Endothelial cell of umbilical vein (primary cell): ENCODE results near the gene TVP23A. TPM values are rescaled to one million over a fixed set of nuclear protein-coding genes. Genes with fewer than 3 reads are reported as not detected.
"Not testable (repeated sequence)": the region's sequence is repeated elsewhere in the genome, so short reads cannot be mapped to it uniquely, and the experiment has no call there.

Experiments
- BruUV-seq: library from RNA; stranded (reverse); fragments of 400-500 nt; replicated peaks from 2 replicates; lab custom pipeline; 2021; lab: Mats Ljungman, UMichigan
- CTCF ChIA-PET: fragments of 300-600, 350-600 bp; sonication (Branson Sonifier 250); formaldehyde crosslinking; loops from one replicate; lab custom pipeline; 2021; ENCODE audit warnings: antibody characterized with exemption, inconsistent platforms; lab: Charles Lee
- POLR2A ChIA-PET: fragments of 300-600, 350-600 bp; sonication (Branson Sonifier 250); formaldehyde crosslinking; loops from one replicate; lab custom pipeline; 2021; ENCODE audit warnings: antibody characterized with exemption, inconsistent platforms; lab: Charles Lee
- DNase-seq: peaks from one replicate; pipeline ENCODE4 v3.0.0-alpha.2; 2011; ENCODE audit warnings: low read depth, low spot score
- FAIRE-seq: peaks from 2 replicates; lab custom pipeline; 2011; peaks lifted over from hg19 to GRCh38; lab: Jason Lieb, UNC
- H2AFZ ChIP-seq: 2 replicates; pipeline ENCODE4 v1.6.0; 2012; ENCODE audit warnings: low read depth, low read length, control low read depth, inconsistent platforms
- H3K27ac ChIP-seq: 2 replicates; pipeline ENCODE4 v1.5.1; 2011; ENCODE audit warnings: low read depth, mild to moderate bottlenecking, control low read depth, low read length, moderate library complexity; ENCODE audit not compliant: insufficient read depth
- H3K27me3 ChIP-seq, 2 experiments: 2 replicates each; pipeline versions ENCODE4 v1.6.0 to v1.6.1; 2011; ENCODE audit warnings: low read length in 2 of 2, mixed read lengths in 1 of 2; ENCODE audit not compliant: control insufficient read depth in 2 of 2, insufficient read depth in 2 of 2
- H3K36me3 ChIP-seq, 2 experiments: 2 replicates in 1 of 2; 3 replicates in 1 of 2; pipeline ENCODE4 v1.5.1; 2011; ENCODE audit warnings: low read length in 2 of 2, mild to moderate bottlenecking in 1 of 2, moderate library complexity in 1 of 2; ENCODE audit not compliant: control insufficient read depth in 2 of 2, insufficient read depth in 2 of 2; ENCODE audit errors: extremely low read depth in 1 of 2
- H3K4me1 ChIP-seq: 3 replicates; pipeline ENCODE4 v1.5.1; 2011; ENCODE audit warnings: mild to moderate bottlenecking, low read length; ENCODE audit not compliant: control insufficient read depth, insufficient read depth; ENCODE audit errors: extremely low read depth
- H3K4me2 ChIP-seq: 2 replicates; pipeline ENCODE4 v1.6.1; 2011; ENCODE audit warnings: low read length, control low read depth, mixed read lengths; ENCODE audit not compliant: insufficient read depth
- H3K4me3 ChIP-seq, 3 experiments: fragments of 200-600 bp in 1 of 3; sonication (generic), shearing (Covaris generic) in 1 of 3; replicated peaks in 1 of 3; 2 replicates each; pipeline ENCODE4 v1.5.1; 2011 to 2016; ENCODE audit warnings: control low read depth in 3 of 3, low read length in 3 of 3, mild to moderate bottlenecking in 2 of 3, inconsistent platforms in 1 of 3, low read depth in 1 of 3, moderate library complexity in 1 of 3; ENCODE audit not compliant: insufficient read depth in 1 of 3
- H3K79me2 ChIP-seq: 2 replicates; pipeline ENCODE4 v1.6.0; 2012; ENCODE audit warnings: low read length, inconsistent platforms; ENCODE audit not compliant: control insufficient read depth, insufficient read depth
- H3K9ac ChIP-seq: replicated peaks from 2 replicates; pipeline ENCODE3; 2011; ENCODE audit warnings: low read length, control low read depth; ENCODE audit not compliant: insufficient read depth; ENCODE audit errors: extremely low read depth
- H3K9me1 ChIP-seq: replicated peaks from 3 replicates; pipeline ENCODE4 v1.6.0; 2011; ENCODE audit warnings: mild to moderate bottlenecking, low read length; ENCODE audit not compliant: control insufficient read depth, insufficient read depth; ENCODE audit errors: extremely low read depth
- H3K9me3 ChIP-seq: replicated peaks from 2 replicates; pipeline ENCODE4 v1.5.1; 2012; ENCODE audit warnings: low read length, inconsistent platforms; ENCODE audit not compliant: control insufficient read depth, insufficient read depth
- H4K20me1 ChIP-seq: replicated peaks from 2 replicates; pipeline ENCODE3; 2011; ENCODE audit warnings: mild to moderate bottlenecking, low read length; ENCODE audit not compliant: control insufficient read depth, insufficient read depth; ENCODE audit errors: extremely low read depth
- CTCF ChIP-seq, 2 donors: IDR thresholded peaks; 1 replicate in 1 of 2; 2 replicates in 1 of 2; pipeline ENCODE4 v1.5.1; 2011; ENCODE audit warnings: low read length in 2 of 2, mild to moderate bottlenecking in 2 of 2, moderate library complexity in 2 of 2, control low read depth in 1 of 2, inconsistent platforms in 1 of 2, low read depth in 1 of 2; ENCODE audit not compliant: insufficient read depth in 1 of 2; ENCODE audit errors: extremely low read depth in 1 of 2
- EZH2 ChIP-seq: IDR thresholded peaks from 2 replicates; pipeline ENCODE4 v1.6.1; 2012; ENCODE audit warnings: borderline replicate concordance, low read depth, mild to moderate bottlenecking, moderate library complexity, low read length, inconsistent platforms; ENCODE audit not compliant: severe bottlenecking
- FOS ChIP-seq: IDR thresholded peaks from 2 replicates; pipeline ENCODE4 v1.6.1; 2011; ENCODE audit warnings: mild to moderate bottlenecking, low read length, moderate library complexity, borderline replicate concordance; ENCODE audit not compliant: insufficient read depth
- GATA2 ChIP-seq: IDR thresholded peaks from 2 replicates; pipeline ENCODE4 v1.7.0; 2011; ENCODE audit warnings: low read depth, mild to moderate bottlenecking, moderate library complexity, mixed read lengths, low read length; ENCODE audit not compliant: insufficient read length, insufficient read depth
- JUN ChIP-seq: IDR thresholded peaks from 2 replicates; pipeline ENCODE4 v1.6.1; 2011; ENCODE audit warnings: borderline replicate concordance, low read depth; ENCODE audit not compliant: insufficient read length, insufficient read depth
- MAX ChIP-seq: IDR thresholded peaks from 2 replicates; pipeline ENCODE4 v1.6.1; 2011; ENCODE audit not compliant: insufficient read depth, insufficient read length
- MYC ChIP-seq: IDR thresholded peaks from one replicate; pipeline ENCODE4 v1.6.1; 2011; ENCODE audit warnings: mild to moderate bottlenecking, low read depth, low read length
- POLR2A ChIP-seq: IDR thresholded peaks from 2 replicates; pipeline ENCODE4 v1.6.1; 2012; ENCODE audit warnings: low read depth, mild to moderate bottlenecking, control low read depth, low read length
- POLR2AphosphoS5 ChIP-seq: IDR thresholded peaks from 2 replicates; pipeline ENCODE4 v1.6.1; 2012; ENCODE audit warnings: low read depth, mild to moderate bottlenecking, control low read depth, low read length, moderate library complexity; ENCODE audit not compliant: insufficient read depth
- dilution Hi-C: fragments of 300-500 bp; cut with MboI; formaldehyde crosslinking; loops from one replicate; pipeline ENCODE4 v1.15.0; 2019; ENCODE audit warnings: low sequenced_read_pairs; ENCODE audit not compliant: extremely low pct_ligation_motif_present
- intact Hi-C: fragments of 100-400 bp; cut with micrococcal nuclease; formaldehyde crosslinking; loops from one replicate; pipeline ENCODE4 v1.10.0; 2022
- polyA plus RNA-seq, 4 experiments: library from polyadenylated mRNA; depleted of rRNA in 3 of 4; stranded (reverse) in 3 of 4; unstranded in 1 of 4; fragments of >200 nt; gene quantifications; 2 replicates each; pipeline versions ENCODE4 v1.2.1 to v1.2.3, GENCODE V29; 2011 to 2012; ENCODE audit warnings: missing spikeins in 1 of 4
- total RNA-seq: library from RNA; stranded (reverse); gene quantifications from 2 replicates; pipeline ENCODE4 v1.2.3, GENCODE V29; 2021

TVP23A gene
- total and polyA plus RNA-seq, 2 donors (not counting 3 experiments of a cell fraction or from before 2014, with no cell fraction given), result not detected

GRCh38 chr16:10829390-10830098 lies 10.9 kb upstream of the TVP23A start:
- H4K20me1 ChIP-seq, H2AFZ ChIP-seq, H3K9me1 ChIP-seq, H3K9ac ChIP-seq, H3K79me2 ChIP-seq, H3K9me3 ChIP-seq, BruUV-seq, H3K27ac ChIP-seq, dilution Hi-C loops, DNase-seq, H3K36me3 ChIP-seq, FAIRE-seq, H3K27me3 ChIP-seq, H3K4me3 ChIP-seq, CTCF ChIA-PET: not testable (repeated sequence)
- Histone ChIP-seq H3K4me2 (peak overlapping the region; percentile 10), H3K4me1 (peaks cover 12% of the 10 kb centered on the region)
- POLR2A ChIA-PET, result interaction anchor here (0.9 kb wide), 1 partner anchor 85 kb away, joined by 3 read pairs; no protein-coding TSS in a partner anchor
- intact Hi-C loops, result loop anchor here (5.0 kb wide), 3 partner anchors 87 to 442 kb away; partner anchors contain the start of genes ATF7IP2 and NUBP1

- H3K27ac ChIP-seq, result no peak overlapping the region
- intact Hi-C loops (loop anchor here (5.0 kb wide), 3 partner anchors 87 to 442 kb away; partner anchors contain the start of genes ATF7IP2 and NUBP1), dilution Hi-C loops (no loop called here)
- H3K36me3 ChIP-seq, result no peaks in the 10 kb centered on the region
- H2AFZ ChIP-seq, result peak overlapping the region; percentile 7
- no peaks in the 10 kb centered on the region for H4K20me1 ChIP-seq
- H3K79me2 ChIP-seq, result no peaks in the 10 kb centered on the region
- no peaks in the 10 kb centered on the region for H3K9me1 ChIP-seq
- peak overlapping the region; percentile 10 for H3K4me2 ChIP-seq
- H3K9me3 ChIP-seq, result no peaks in the 10 kb centered on the region
- ChIA-PET POLR2A (interaction anchor here (0.9 kb wide), 1 partner anchor 85 kb away, joined by 3 read pairs; no protein-coding TSS in a partner anchor), CTCF (no interaction called here)
- FAIRE-seq, result peak; percentile 74
- no peak for TF ChIP-seq JUN
- no peak for TF ChIP-seq FOS
- TF ChIP-seq CTCF (IDR thresholded peaks at IDR 0.05; ENCODE audit: extremely low read depth in 1 of 2, insufficient read depth in 1 of 2, low read depth in 1 of 2, low read length in 2 of 2), result no peak
- TF ChIP-seq MAX, result no peak
- TF ChIP-seq POLR2AphosphoS5, result no peak
- TF ChIP-seq MYC, result no peak
- TF ChIP-seq POLR2A, result no peak
- no peak for TF ChIP-seq GATA2
- no peak for TF ChIP-seq EZH2
- no TSS peak for BruUV-seq
- peaks cover 0 to 4% of the 10 kb centered on the region in 2 experiments for H3K27me3 ChIP-seq
- peak; percentile 92 for DNase-seq
- H3K4me3 ChIP-seq, result no peak overlapping the region
- peaks cover 12% of the 10 kb centered on the region for H3K4me1 ChIP-seq
- H3K9ac ChIP-seq, result no peak overlapping the region
These were observed 10.3 kb upstream of the TVP23A start for GRCh38 chr16:10828851-10829366.
